ENCODE data around the gene ZNF71.
"Not testable (repeated sequence)": the region's sequence is repeated elsewhere in the genome, so short reads cannot be mapped to it uniquely, and the experiment has no call there.

The ZNF71 gene

DNA sequence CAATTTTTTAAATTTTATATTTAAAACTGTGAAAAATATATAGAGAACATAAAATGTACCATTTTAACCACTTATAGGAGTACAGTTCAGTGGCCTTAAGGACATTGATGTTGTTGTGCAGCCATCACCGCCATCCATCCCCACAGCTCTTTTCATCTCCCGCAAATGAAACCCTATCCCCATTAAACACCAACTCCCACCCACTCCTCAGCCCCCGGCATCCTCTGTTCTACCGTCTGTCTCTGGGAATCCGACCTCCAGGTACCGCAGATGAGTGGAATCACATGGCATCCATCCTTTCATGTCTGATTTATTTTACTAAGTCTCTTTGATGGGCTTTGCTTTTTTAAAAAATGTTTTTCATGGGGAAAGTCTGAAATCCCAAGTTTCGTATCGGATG, 24.0 kb downstream of the ZNF71 start:
- DNase-seq (ENCODE audit: low read depth in 2 of 2, low spot score in 1 of 2): no peak

DNA sequence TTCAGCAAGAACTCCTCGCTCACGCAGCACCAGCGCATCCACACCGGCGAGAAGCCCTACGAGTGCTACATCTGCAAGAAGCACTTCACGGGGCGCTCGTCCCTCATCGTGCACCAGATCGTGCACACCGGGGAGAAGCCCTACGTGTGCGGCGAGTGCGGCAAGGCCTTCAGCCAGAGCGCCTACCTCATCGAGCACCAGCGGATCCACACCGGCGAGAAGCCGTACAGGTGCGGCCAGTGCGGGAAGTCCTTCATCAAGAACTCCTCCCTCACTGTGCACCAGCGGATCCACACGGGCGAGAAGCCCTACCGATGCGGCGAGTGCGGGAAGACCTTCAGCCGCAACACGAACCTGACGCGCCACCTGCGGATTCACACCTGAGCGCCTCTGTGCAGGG, 27.3 kb downstream of the ZNF71 start:
- no peak for DNase-seq (ENCODE audit: low read depth in 2 of 2, low spot score in 1 of 2)

DNA sequence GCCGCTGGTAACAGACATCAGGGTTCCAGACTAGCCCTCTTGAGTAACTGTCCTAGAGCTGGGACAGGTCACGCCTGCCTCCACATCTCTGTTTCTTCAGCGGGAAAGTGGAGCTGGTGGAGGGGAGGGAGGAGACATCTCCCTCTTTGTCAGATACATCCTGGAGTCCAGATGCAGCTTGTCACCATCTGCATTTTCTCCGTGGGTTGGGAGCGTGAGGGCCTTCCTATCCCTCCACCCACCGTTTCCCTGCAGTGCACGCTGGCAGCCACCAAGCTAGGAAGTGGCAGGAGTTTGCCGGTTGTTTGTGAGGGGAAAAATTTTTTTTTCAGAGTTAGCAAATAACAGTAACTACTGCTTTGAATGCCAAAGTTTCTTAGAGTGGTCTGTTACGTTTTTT, 27.9 kb downstream of the ZNF71 start:
- no peak for DNase-seq (ENCODE audit: low read depth in 2 of 2, low spot score in 1 of 2)

DNA sequence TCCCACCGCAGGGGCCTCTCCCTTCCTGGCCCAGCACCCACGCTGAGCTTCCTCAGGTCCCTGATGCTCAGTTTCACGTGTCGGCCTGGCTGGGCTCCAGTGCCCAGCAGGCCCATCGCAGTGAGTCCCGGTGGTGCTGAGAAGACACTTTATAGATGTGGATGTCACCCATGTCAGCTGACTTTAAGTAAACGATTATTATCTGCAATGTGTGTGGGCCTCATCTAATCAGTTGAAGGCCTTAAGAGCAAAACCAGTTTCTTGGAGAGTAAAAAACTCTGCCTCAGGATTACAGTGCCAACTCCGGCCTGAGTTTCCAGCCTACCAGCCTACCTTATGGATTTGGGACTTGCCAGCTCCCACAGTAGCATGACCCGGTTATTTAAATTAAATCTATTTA, 30.6 kb downstream of the ZNF71 start:
- no peak for DNase-seq (ENCODE audit: low read depth in 2 of 2, low spot score in 1 of 2)

DNA sequence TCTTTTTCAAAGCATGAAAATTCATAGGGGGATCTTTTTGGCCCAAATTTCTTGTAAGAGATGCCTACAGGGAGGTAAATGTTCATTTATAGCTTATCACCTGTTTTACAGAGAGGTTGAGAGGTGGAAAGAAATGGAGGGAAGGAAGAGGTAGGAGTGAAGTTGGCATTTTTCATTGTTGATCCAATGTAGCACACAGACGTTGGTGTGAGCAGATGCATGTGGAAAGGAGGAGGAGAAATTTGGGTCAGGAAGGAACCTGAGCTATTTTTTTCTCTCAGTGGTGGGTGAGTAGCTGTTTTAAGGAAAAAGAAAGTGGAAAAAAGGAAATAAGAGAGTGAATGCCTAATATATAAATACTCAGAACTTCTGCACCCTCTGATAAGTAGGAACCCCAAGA, 37.9 kb downstream of the ZNF71 start:
- DNase-seq (ENCODE audit: low read depth in 2 of 2, low spot score in 1 of 2): no peak

DNA sequence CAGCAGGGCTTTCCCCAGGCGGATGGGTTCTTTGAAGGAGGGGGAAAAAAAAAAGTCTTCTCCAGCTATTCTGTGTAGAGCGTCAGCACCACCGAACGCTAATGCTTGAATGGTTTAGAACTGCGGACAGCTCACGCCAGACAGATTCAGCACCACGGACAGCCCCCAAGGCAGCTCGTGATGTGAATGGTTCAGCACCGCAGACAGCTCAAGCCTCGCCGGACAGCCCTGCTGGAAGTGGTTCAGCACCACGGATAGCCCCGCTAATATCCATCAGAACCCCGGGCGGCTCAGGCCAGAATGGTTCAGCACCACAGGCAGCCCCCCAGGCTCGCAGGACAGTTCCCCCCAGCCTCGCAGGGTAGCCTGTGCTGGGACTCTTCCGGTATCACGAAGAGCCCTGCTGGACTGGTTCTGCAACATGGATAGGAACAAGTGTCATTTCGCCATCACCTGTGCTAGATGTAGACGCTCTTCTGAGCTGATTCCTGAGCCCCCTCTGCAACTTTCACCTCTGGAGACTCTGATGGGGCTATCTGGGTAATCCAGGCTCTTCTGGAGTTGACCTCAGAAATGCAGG, 43.0 kb downstream of the ZNF71 start:
- no peak for DNase-seq (ENCODE audit: low read depth in 2 of 2, low spot score in 1 of 2)

DNA sequence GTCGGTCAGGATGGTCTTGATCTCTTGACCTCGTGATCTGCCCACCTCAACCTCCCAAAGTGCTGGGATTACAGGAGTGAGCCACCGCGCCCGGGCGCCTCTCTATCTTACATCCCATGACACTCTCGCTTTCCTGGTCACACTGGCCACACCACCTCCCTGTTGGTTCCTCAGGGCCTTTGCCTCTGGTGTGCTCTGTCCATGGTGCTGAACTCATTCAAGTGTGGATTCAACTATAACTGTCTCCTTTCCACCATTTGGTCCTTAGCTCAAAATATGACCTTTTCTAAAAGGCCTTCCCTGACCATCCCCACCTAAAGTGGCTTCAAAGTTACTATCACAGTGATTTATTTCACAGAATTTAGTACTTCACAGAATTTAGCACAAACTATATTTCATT, 44.1 kb downstream of the ZNF71 start:
- DNase-seq (ENCODE audit: low read depth in 2 of 2, low spot score in 1 of 2): no peak

DNA sequence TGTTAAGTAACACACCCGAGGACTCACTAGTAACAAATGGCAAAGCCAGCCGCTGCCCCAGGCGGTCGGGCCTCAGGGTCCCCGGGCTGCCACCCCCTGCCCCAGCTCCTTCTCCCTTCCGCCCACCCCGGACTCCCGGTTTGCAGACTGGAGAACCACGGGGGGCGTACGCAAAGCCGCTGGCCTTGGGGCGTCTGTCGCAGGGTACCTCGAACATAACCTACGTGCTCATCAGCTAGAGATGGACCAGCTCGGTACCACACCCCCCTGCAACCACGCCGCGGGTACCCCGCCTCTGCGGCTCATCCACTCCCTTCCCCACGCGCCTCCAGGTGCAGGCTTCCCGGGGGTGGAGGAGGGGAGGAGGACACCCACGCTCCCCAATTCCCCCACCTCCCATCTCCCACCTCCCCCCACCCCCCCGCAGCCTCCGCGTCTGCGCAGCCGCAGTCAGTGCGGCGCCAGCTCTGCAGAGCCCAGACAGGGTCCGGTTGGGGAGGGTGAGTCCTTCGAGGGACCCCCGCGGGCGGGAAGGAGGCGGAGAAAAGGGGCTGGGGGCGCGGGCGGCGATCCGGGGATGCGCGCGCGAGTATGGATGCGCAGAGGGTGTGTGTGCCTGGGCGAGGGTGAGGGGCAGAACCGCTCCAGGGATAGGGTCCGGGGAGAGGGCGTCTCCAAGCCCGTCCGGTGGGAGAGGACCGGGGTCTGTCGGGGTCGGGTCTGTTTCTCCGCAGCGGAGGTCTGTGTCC, 47.8 kb downstream of the ZNF71 start, which contains the start of gene SMIM17:
SMIM17 (plus strand) TSS at position 449 of the 749 bp plus-strand sequence. CDS start 2,509 bp downstream, outside the sequence.
- DNase-seq (ENCODE audit: low read depth in 2 of 2, low spot score in 1 of 2): no peak

DNA sequence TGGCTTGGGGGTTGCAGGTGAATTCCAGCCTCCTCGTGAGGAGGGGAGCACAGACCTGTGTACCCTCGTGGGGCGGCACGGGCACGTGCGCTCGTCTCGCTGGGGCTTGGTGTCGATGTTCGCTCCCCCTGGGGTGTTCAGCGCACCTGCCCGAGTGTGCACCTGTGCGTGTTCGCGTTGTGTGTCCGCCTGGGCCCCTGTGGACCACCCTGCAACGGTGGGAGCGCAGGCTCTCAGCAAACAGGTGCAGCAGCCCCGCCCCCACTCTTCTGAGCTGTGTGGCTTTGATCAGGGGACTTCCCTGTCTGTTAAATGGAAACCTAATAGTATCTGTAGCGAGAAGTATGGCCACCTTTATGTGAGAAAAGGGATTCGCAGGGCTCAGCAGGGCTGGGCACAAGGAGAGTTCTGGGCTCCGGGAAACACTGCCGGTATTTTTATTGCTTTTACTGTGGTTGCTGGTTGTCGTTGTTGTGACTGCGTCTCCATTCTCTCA, 48.4 kb downstream of the ZNF71 start:
- no peak for DNase-seq (ENCODE audit: low read depth in 2 of 2, low spot score in 1 of 2)

DNA sequence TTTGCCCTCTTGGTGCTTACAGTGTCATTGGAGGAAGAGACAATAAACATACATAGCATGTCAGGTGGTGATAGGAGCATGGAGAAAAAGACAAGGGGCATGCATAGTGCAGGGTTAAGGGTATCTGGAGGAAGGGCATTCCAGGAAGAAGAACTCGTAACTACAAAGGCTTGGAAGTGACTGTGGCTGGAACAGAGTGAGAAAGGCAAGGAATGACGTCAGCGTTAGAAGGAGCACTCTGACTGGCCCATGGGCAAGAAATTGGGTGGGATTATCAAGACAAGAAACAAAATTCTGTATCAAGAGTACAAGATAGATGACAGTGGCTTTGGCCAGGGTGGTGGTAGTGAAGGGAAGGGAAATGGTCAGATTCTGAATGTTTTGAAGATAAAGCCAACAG, 59.0 kb downstream of the ZNF71 start:
- DNase-seq (ENCODE audit: low read depth in 2 of 2, low spot score in 1 of 2): no peak

DNA sequence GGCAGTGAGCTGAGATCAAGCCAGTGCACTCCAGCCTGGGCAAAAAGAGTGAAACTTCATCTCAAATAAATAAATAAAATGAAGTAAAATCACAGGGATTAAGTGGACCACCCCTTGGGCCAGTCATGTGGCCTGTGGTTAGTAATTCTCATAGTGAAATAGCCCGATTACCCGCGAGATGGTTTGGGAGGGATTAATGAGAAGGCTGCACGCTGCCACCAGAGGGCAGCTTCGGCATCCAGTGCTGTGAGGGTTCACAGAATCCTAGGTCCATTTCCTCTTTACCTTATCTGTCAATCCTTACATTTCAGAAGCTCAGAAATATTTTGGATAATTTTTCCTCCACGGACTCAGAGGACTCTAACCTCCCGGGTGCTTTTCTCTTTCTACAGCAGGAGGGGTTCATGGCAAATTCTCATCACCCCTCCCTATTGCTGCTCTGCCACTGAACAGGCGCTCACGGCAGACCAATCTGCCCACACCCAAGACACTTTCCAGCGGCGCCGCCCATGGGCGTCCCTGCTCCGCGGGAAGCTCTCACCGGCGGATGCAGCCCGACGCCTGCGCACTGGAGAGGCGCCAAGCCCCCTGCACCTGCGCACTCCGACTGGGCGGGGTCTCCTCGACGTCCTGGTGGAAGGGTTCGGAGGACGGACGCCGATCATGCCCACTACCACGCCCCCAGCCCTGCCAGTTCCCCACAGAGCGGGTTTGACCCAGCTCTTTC, 65.4 kb downstream of the ZNF71 start:
- DNase-seq (ENCODE audit: low read depth in 2 of 2, low spot score in 1 of 2): no peak

DNA sequence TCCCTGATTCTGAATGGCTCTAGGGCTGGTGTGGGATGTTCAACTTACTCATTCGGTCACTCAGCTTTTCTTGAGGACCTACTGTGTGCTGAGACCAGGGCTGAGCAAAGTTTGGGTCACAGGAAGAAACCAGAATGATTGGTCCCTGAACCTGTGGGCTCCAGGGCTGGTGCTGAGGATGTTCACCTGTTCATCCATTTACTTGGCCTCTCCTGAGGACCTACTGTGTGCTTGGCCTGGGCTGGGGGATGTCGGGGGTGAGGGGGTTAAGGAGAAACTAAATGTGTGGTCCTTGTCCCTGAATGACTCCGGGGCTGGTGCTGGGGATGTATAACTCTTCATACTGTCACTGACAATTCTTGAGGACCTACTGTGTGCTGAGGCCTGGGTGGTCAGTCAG, 66.1 kb downstream of the ZNF71 start:
- DNase-seq (ENCODE audit: low read depth in 2 of 2, low spot score in 1 of 2): no peak

DNA sequence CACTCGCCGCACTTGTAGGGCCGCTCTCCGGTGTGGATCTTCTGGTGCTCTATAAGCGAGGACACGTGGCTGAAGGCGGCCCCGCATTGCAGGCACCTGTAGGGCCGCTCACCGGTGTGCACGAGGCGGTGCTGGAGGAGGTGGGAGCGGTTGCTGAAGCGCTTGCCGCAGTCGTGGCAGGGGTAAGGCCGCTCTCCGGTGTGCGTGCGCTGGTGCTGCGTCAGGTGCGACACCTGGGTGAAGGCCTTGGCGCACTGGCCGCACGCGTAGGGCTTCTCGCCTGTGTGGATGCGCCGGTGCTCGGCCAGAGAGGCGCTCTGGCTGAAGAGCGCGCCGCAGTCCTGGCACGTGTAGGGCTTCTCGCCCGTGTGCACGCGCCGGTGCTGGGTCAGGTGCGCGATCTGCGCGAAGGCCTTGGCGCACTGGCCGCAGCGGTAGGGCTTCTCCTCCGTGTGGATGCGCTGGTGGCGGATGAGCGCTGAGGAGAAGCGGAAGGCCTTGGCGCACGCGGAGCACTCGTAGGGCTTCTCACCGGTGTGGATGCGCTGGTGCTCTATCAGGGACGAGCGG, 68.9 kb downstream of the ZNF71 start:
- no peak for DNase-seq (ENCODE audit: low read depth in 2 of 2, low spot score in 1 of 2)

DNA sequence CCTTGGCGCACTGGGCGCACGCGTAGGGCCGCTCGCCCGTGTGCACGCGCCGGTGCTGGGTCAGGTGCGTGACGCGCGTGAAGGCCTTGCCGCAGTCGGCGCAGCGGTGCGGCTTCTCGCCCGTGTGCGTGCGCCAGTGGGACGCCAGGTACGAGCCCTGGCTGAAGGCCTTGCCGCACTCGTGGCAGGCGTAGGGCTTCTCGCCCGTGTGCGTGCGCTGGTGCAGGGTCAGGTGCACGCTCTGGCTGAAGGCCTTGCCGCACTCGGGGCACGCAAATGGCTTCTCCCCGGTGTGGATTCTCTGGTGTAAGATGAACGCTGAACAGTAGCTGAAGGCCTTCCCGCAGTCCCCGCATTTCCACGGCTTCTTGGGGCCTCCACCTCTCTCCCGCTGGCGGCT, 69.4 kb downstream of the ZNF71 start:
- DNase-seq (ENCODE audit: low read depth in 2 of 2, low spot score in 1 of 2): no peak

DNA sequence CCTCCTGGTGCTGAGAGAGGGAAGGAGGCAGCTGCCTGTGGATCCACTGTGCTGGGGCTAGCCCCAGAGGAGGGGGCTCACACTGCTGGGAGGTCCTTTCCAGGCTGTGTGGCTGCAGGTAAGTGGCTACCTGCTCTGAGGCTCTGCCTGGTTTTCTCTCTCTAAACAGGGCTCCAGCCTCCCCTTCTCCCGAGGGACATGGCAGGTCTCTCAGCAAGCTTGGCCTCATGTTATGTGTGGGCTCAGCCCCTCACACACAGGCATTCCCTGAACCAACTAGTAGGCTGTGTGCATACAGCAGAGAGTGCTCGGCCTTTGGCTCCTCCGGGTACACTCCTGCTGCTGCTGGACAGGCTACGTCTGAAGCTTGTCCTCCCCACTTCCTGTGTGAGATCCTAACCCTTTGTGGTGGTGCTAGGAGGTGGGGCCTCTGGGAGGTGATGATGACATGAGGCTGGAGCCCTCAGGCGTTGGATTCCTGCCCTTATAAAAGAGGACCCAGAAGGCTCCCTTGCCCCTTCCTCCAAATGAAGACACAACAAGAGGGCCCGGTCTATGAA, 72.3 kb downstream of the ZNF71 start:
- no peak for DNase-seq (ENCODE audit: low read depth in 2 of 2, low spot score in 1 of 2)

DNA sequence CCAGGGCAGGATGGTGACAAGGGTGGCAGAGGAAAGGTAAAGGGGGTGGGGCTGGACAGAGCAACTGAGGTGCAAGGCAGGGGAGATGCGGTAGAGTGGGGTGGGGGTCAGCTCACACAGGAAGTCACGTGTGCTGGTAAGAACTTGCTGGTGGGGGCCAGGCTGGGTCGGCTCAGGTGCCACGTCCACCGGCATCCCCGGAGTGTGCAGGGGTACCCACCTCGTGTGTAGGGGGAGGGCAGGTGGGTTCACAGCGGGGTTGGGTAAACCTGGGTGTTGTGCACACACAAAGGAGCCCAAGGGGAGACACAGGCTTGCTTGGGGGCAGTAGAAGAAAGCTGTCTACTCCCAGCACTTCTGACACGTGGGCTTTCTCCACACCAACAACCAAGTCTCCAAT, 73.6 kb downstream of the ZNF71 start:
- DNase-seq (ENCODE audit: low read depth in 2 of 2, low spot score in 1 of 2): no peak

DNA sequence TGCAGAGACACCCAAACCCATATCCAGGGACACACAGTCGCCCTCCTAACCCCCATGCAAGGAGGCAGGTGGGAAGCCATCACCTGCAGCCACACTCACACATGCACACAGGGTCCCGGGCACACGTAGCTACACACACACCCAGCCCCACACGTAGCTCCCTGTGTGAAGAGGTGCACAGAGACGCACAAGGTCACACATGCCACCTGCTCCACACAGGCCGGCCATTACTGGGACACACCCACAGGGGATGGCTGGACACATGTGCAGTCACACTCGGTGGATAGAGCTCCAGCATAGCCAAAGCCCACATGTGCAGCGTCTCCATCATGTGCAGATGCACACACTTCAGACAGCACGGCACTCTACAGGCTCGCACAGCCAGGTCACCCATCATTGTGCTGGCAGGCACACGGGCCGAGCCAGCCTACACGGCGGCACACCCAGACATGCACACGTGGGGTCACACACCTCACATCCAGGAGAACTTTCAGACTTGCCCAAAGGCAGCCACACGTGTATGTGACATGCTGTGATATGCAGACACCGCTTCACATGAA, 75.4 kb downstream of the ZNF71 start:
- DNase-seq (ENCODE audit: low read depth in 2 of 2, low spot score in 1 of 2): no peak

DNA sequence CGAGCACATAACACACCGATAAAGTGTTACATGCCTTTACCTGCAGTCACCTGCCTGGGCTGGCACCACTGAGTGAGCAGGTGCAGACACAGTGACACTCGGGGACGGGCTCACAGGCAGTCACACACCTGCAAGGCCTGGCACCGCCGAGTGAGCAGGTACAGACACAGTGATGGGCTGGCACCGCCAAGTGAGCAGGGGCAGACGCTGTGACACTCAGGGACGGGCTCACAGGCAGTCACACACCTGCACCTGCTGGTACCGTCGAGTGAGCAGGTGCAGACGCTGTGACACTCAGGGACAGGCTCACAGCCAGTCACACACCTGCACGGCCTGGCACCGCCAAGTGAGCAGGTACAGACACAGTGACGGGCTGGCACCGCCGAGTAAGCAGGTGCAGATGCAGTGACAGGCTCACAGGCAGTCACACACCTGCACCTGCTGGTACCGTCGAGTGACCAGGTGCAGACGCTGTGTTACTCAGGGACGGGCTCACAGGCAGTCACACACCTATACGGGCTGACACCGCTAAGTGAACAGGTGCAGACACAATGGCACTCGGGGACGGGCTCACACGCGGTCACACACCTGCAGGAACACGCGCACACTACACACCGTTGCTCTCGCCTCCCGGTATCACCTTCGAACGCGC, 76.0 kb downstream of the ZNF71 start:
- no peak for DNase-seq (ENCODE audit: low read depth in 2 of 2, low spot score in 1 of 2)

DNA sequence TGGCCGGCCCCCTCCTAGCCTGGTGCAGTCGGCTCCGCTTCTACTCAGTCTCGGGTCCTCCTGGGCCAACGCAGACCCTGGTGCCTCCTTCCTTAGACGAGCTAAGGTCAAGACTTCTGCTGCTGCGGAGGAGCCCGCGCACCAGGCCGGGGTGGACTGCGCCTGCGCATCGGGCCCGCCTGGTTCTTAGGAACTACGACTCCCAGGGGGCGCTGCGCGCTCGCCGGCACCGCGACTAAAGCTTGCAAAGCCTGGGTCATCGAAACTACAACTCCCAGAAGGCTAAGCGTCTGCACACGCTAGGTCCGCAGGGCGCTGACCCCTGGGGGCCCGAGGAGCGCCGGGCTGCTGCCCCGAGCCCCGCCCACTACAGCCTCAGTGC, 76.5 kb downstream of the ZNF71 start, which contains the start of gene ZNF835:
ZNF835 (minus strand) TSS at position 145 of the 382 bp plus-strand sequence. CDS start 6,559 bp downstream, outside the sequence.
- DNase-seq (ENCODE audit: low read depth in 2 of 2, low spot score in 1 of 2): peak; percentile 65 to 68

DNA sequence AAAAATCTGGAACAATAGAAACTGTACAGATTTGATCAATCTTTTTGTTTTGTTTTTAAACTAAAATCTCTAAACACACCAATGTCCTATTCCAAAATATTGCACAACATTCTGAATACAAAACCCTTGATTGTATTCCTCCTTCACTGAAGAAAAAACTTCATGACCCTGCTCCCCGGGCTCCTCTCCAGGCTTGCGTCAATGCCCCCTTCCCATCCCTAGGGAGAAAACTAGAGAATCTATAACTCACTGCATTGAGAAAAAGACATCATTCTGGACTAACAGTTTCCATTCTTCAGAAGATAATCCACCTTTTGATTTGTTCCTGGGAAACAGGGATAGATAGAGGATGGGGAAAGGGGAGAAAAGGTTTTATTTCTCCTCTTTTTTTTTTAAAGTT, 77.5 kb downstream of the ZNF71 start:
- not testable (repeated sequence) for DNase-seq (ENCODE audit: low read depth in 2 of 2, low spot score in 1 of 2)
